NCI-H1694 treated with DMSO at 0.1 percent for 48 hours (cell line): ENCODE data around the gene BUB1.
"Not testable (repeated sequence)": the region's sequence is repeated elsewhere in the genome, so short reads cannot be mapped to it uniquely, and the experiment has no call there.

Source experiments
- DNase-seq: peaks from one replicate; lab custom pipeline; 2025; lab: John Stamatoyannopoulos, UW

Gene BUB1

DNA sequence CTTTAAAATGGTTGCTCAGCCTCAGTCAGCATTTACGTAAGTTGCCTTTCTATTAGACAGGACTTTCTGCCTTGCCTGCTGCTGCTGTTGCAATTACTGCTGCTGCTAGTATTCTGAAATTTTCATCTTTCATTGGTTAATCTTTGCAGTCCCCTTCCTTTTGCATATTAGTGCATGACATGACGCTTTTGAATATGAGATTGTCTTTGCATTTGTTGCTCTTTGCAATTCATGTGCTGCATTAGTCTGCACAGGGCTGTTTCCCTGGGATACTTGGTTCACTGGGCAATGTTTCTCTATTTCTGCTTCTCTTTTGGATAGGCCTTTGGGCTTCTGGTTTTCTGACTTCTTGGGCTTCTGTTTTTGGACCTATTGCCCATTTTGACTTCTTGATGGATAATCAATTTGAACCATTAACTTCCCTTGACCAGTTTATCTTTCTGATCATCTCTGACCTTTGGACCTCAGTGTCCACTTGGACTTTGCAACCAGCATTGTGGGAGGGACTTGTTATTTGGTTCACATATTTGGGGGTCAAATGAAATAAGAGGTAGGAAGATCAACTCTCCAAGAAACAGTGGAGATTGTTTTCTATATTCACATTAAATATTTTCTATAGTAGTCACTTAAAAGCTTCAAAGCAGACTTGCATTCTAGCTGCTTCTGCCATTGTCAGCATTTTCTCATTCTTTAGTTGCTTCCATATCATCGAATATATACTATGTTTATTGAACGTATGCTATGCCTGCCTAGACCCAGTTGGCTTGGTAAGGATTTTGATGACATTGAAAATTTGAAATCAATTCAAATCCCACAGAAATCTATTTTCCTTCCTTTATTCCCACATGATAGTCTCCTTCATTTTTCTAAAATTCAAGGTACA, 12.5 kb upstream of the BUB1 start:
- DNase-seq, result no peak

DNA sequence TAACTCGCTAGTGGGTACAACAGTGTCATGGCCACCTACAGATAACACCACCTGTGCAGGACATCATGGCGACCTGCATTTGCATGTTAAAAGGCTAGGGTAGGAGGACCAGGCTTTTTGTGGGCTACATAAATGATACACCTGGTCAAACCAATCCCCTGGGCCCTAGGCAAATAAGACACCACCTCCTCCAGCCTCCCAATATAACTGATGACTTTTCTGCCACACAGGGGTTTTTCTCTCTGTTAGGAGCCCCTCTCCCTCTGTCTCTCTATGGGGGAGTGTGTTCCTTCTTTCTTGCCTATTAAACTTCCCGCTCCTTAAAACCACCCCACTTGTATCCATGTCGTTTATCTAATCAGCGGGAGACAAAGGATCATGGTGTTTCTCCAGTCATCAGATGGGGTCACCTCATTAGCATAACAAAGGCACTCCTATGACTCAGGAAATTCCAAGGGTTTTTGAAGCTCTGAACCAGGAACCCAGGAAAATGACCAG, 10.8 kb upstream of the BUB1 start:
- DNase-seq, result no peak

- not testable (repeated sequence) for DNase-seq
These were observed 10.1 kb upstream of the BUB1 start for GRCh38 chr2:110687775-110688484.

- no peak for DNase-seq
These were observed 5.0 kb upstream of the BUB1 start for GRCh38 chr2:110682872-110683271.

DNA sequence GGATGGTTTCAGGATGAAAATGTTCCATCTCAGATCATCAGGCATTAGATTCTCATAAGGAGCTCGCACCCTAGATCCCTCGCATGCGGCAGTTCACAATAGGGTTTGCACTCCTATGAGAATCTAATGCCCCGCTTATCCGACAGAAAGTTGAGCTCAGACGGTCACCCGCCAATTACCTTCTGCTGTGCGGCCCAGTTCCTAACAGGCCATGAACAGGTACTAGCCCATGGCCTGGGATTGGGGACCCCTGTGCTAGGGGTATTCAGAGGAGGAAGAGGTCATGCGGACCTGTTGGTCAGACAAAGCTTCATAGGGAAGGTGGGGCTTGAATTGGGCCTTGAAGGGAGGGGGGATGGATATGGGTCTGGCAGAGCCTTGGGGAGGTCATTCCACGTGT, 4.4 kb upstream of the BUB1 start:
- no peak for DNase-seq

GRCh38 chr2:110680709-110681108, 2.8 kb upstream of the BUB1 start:
- DNase-seq, result no peak

DNA sequence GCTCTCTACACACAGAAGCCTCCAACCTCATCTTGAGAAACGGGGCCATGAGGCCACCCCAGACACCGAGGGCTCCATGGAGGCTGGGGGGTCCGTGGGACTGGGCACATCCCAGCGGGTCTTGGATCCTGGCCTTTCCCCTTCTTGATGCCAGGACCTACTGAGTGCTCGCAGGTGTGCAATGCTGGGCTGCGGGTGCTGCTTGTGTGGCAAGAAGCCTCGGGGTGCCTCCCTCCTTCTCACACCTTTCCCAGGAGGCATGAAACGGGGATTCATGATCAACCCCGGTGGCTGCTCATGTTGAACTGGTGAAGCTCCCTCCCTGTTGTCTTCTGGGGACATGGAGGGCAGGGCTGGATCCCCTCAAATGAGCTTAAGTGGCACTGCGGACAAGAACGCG, 2.0 kb upstream of the BUB1 start:
- DNase-seq, result no peak

GRCh38 chr2:110679337-110679707, 1.5 kb upstream of the BUB1 start:
- no peak for DNase-seq

- DNase-seq, result no peak
These were observed 834 bp upstream of the BUB1 start for GRCh38 chr2:110678457-110679336.

GRCh38 chr2:110677080-110677479, 783 bp downstream of the BUB1 start:
- no peak for DNase-seq

DNA sequence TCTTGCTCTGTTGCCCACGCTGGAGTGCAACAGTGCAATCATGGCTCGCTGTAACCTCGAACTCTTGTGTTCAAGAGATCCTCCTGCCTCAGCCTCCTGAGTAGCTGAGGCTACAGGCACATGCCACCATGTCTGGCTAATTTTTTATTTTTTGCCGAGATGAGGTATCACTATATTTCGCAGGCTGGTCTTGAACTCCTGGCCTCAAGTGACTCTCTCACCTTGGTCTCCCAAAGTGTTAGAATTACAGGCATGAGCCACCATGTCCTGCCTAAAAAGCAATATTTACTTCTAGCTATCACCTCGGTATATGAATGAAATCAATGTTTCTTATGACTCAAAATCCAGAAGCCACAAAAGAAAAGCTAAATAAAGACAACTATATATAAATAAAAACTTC, 2.2 kb downstream of the BUB1 start:
- no peak for DNase-seq

- no peak for DNase-seq
These were observed 3.0 kb downstream of the BUB1 start for GRCh38 chr2:110674620-110675555.

DNA sequence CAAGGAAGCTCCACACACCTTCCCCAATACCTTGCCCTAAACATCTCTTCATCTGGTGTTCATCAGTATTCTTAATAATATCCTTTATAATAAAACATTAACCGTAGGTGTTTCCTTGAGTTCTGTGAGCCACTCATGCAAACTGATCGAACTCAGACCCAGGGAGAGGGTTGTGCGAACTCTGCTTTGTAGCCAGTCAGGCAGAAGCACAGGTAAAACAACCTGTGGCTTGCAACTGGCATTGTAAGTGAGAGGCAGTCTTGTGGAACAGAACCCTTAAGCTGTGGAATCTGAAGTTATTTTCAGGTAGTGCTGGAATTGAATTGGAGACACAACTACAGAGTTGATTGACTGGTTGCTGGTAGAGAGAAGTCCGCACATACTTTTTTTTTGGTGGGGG, 4.7 kb downstream of the BUB1 start:
- DNase-seq, result no peak

GRCh38 chr2:110670826-110671225, 7.0 kb downstream of the BUB1 start:
- DNase-seq, result no peak

DNA sequence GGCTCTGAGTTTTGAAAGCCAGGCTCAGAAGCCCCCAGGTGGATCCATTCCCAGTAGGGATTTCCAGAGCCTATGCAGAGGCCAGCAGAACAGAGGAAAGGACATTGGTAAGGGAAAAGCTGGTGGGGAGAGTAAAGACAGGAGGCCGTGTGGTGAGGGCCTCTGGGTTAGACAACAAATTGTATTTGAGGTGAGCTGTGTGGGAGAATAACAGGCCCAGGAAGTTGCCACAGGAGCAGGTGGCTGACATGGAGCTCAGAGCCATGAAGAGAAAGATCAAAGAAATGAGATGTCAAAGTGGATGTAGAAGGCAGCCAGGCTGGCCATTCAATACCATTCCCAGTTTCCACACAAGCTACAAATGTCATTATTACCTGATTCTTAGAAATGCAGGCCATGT, 8.8 kb downstream of the BUB1 start:
- no peak for DNase-seq

DNA sequence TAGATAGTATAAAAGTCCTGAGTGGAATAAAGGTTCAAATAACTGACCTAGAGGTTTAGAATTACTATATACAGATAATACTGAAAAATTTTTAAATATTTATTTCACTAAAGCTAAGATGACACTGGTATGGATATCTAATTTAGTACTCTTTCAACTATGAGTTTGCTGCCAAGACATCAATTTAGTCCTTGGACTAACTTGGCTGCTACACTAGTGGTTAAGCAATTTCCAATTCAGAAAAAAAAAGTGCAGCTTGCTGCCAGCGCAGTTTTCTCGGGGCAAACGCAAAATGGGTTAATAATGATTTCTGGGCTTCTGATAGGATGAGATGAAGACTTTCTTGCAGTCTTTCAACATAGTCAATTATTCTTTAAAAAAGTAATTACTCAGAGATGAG, 10.8 kb downstream of the BUB1 start:
- DNase-seq, result no peak

GRCh38 chr2:110664135-110664534, 13.7 kb downstream of the BUB1 start:
- DNase-seq, result no peak

DNA sequence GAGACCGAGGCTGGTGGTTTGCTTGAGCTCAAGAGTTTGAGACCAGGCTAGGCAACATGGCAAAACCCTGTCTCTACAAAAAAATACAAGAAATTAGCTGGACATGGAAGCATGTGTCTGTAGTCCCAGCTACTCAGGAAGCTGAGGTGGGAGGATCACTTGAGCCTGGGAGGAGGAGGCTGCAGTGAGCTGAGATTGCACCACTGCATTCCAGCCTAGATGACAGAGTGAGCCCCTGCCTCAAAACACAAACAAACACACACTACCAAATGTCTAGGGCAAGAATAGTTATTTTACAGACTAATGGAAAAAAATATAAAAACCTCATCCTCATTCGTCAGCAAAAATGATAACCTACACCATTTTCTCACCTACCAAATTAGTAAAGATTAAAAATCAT, 15.3 kb downstream of the BUB1 start:
- DNase-seq, result no peak

DNA sequence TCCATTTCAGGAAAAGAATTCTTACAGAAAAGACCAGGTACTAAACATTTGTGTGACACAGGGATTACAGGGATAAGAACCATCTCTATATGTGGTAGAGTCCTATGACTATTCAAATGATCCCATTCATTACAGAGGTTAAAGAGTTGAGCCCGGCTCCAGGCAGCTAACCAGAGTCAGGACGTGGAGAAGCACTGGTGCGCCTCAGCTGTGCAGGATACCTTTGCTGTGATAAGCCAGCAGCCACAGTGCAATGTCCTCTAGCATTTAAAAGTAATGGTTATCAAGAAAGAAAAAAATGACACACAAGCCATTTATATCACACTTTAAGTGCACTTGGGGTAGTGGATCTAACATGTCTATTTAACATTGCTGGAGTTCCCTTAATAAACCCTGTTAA, 17.3 kb downstream of the BUB1 start:
- DNase-seq, result no peak

GRCh38 chr2:110659248-110659647, 18.6 kb downstream of the BUB1 start:
- no peak for DNase-seq

- DNase-seq, result no peak
These were observed 20.0 kb downstream of the BUB1 start for GRCh38 chr2:110657724-110658305.
